Duodenal mucosa (tissue), 2 donors: ENCODE results near the gene CDC42BPA.
A peak's percentile ranks its signal among the peaks of the same experiment; 100 is the strongest.

Experiments
- H3K27ac ChIP-seq: one replicate; pipeline ENCODE4 v1.7.0; 2013; ENCODE audit warnings: low read depth, low read length
- H3K27me3 ChIP-seq, 2 donors: one replicate each; pipeline ENCODE4 v1.7.0; 2013; ENCODE audit warnings: low read length in 2 of 2, control low read depth in 1 of 2; ENCODE audit not compliant: insufficient read depth in 2 of 2, control insufficient read depth in 1 of 2
- H3K36me3 ChIP-seq, 2 donors: one replicate each; pipeline ENCODE4 v1.7.0; 2013; ENCODE audit warnings: low read length in 2 of 2, control low read depth in 1 of 2; ENCODE audit not compliant: insufficient read depth in 2 of 2, control insufficient read depth in 1 of 2
- H3K4me1 ChIP-seq, 2 donors: one replicate each; pipeline ENCODE4 v1.7.0; 2013; ENCODE audit warnings: low read length in 2 of 2, control low read depth in 1 of 2; ENCODE audit not compliant: insufficient read depth in 2 of 2, control insufficient read depth in 1 of 2
- H3K4me3 ChIP-seq, 2 donors: one replicate each; pipeline ENCODE4 v1.7.0; 2013; ENCODE audit warnings: low read length in 2 of 2, low read depth in 1 of 2
- H3K9ac ChIP-seq, 2 donors: one replicate each; pipeline ENCODE4 v1.7.0; 2013; ENCODE audit warnings: low read length in 2 of 2, low read depth in 1 of 2
- H3K9me3 ChIP-seq, 2 donors: one replicate each; pipeline ENCODE4 v1.7.0; 2013; ENCODE audit warnings: low read length in 2 of 2, control low read depth in 1 of 2; ENCODE audit not compliant: control insufficient read depth in 1 of 2

CDC42BPA gene

GRCh38 chr1:227320476-227320875, 2.2 kb upstream of the CDC42BPA start:
- Histone ChIP-seq H3K9ac (peak overlapping the region in 1 of 2 donors; percentile 27), H3K27ac (peak overlapping the region; percentile 33), H3K36me3 (no peaks in the 10 kb centered on the region), H3K4me1 (peaks cover 15 to 28% of the 10 kb centered on the region in 2 donors), H3K27me3 (no peaks in the 10 kb centered on the region), H3K9me3 (no peaks in the 10 kb centered on the region), H3K4me3 (peak overlapping the region in 1 of 2 donors; percentile 33)

GRCh38 chr1:227318853-227319607, 738 bp upstream of the CDC42BPA start:
- peak overlapping the region; percentile 63 to 87 for H3K9ac ChIP-seq
- H3K27me3 ChIP-seq, result no peaks in the 10 kb centered on the region
- no peaks in the 10 kb centered on the region for H3K9me3 ChIP-seq
- peaks cover 14 to 24% of the 10 kb centered on the region in 2 donors for H3K4me1 ChIP-seq
- H3K36me3 ChIP-seq, result no peaks in the 10 kb centered on the region
- H3K27ac ChIP-seq, result peak overlapping the region; percentile 91
- H3K4me3 ChIP-seq, result peak overlapping the region; percentile 61 to 95

GRCh38 chr1:227317523-227318015, 723 bp downstream of the CDC42BPA start:
- Histone ChIP-seq H3K4me3 (peak overlapping the region; percentile 81 to 95), H3K9ac (peak overlapping the region; percentile 88 to 90), H3K4me1 (peaks cover 10 to 24% of the 10 kb centered on the region in 2 donors), H3K27me3 (no peaks in the 10 kb centered on the region), H3K9me3 (no peaks in the 10 kb centered on the region), H3K27ac (peak overlapping the region; percentile 91), H3K36me3 (no peaks in the 10 kb centered on the region)

- H3K4me1 ChIP-seq, result peaks cover 10 to 20% of the 10 kb centered on the region in 2 donors
- no peak overlapping the region for H3K27ac ChIP-seq
- peak overlapping the region; percentile 81 to 95 for H3K4me3 ChIP-seq
- no peaks in the 10 kb centered on the region for H3K27me3 ChIP-seq
- H3K9ac ChIP-seq, result peak overlapping the region; percentile 34 to 90
- H3K9me3 ChIP-seq, result no peaks in the 10 kb centered on the region
- no peaks in the 10 kb centered on the region for H3K36me3 ChIP-seq
Observed at GRCh38 chr1:227317011-227317451, 1.3 kb downstream of the CDC42BPA start.

- H3K27ac ChIP-seq, result peak overlapping the region; percentile 53
- no peaks in the 10 kb centered on the region for H3K27me3 ChIP-seq
- H3K9ac ChIP-seq, result peak overlapping the region; percentile 44 to 90
- H3K4me3 ChIP-seq, result peak overlapping the region; percentile 81 to 95
- no peaks in the 10 kb centered on the region for H3K9me3 ChIP-seq
- no peaks in the 10 kb centered on the region for H3K36me3 ChIP-seq
- peaks cover 10 to 18% of the 10 kb centered on the region in 2 donors for H3K4me1 ChIP-seq
Observed at GRCh38 chr1:227316456-227316855, 1.8 kb downstream of the CDC42BPA start.

DNA sequence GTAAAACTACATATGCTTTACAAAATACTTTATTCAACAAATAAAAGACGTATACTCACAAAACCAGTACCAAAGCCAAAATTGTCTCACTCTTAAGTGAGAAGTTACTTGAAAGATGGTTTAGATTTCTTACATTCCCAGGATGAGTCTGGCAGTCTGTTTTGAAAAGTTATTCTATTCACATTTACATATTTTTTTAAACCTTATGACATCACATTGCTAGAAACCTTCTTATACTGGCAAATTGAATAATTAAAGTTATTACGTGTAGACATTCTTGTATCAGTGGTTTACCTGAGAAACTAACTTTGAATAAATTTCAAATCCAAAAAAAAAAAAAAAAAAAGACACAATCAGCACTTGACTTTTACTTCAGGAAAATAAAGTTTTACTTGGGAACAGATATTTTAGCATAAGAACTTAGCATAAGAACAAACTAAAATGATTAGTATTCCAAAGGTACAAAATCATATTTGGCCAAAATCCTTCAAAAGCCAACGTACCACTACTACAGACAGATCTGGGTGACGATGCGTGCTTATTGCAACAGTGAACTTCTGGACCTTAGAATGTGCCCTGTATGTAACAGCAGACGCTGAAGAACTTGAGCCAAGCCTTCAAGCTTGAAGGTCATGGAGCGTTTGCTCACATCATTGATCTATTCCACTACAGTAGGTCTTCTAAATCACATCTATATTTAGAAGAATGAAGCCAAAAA, 2.5 kb downstream of the CDC42BPA start:
- H3K27ac ChIP-seq, result peak overlapping the region; percentile 53
- no peaks in the 10 kb centered on the region for H3K36me3 ChIP-seq
- H3K9me3 ChIP-seq, result no peaks in the 10 kb centered on the region
- H3K27me3 ChIP-seq, result no peaks in the 10 kb centered on the region
- H3K4me1 ChIP-seq, result peaks cover 10 to 11% of the 10 kb centered on the region in 2 donors
- peak overlapping the region; percentile 44 to 90 for H3K9ac ChIP-seq
- H3K4me3 ChIP-seq, result peak overlapping the region; percentile 81 to 95

DNA sequence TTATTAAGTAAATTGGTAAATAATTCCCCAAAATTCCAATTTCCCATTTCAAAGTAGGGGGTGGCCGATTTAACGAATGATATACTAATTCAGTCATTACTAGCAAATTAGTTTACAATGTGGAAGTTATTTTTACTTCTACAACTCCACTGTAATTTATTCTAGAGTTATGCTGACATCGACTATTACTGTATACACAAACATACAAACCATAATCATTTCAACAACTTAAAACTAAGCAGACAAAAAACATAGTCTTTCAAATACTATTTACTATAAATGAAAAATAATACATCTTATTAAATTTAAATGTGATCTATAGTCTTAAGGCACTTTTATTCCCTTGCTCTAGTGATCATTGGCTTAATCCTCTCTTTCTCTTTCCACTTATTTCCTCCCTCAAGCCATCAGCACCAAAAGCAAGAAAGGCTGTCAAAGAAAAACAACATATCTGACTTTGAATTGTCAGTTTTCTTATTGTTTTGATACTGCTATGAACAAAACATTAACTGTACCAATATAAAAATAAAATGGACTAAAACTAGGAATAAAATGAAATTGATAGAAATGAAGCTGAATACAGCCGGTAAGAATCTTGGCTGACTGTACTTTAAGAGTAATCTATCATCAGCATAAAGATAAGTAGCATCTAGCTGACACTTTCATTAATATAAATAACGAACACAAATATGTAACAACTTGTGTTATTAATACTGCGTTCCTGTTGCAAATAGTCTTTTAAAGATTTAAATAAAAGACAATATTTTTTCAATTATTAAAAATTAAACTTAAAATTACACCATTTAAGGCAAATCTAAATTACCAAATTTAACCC, 4.1 kb downstream of the CDC42BPA start:
- H3K4me1 ChIP-seq, result peaks cover 0 to under 1% of the 10 kb centered on the region in 2 donors
- peak overlapping the region; percentile 81 to 95 for H3K4me3 ChIP-seq
- no peaks in the 10 kb centered on the region for H3K9me3 ChIP-seq
- no peak overlapping the region for H3K27ac ChIP-seq
- H3K9ac ChIP-seq, result no peak overlapping the region
- H3K36me3 ChIP-seq, result no peaks in the 10 kb centered on the region
- no peaks in the 10 kb centered on the region for H3K27me3 ChIP-seq

GRCh38 chr1:227312361-227313025, 5.8 kb downstream of the CDC42BPA start:
- Histone ChIP-seq H3K4me1 (no peaks in the 10 kb centered on the region), H3K27ac (no peak overlapping the region), H3K27me3 (no peaks in the 10 kb centered on the region), H3K36me3 (no peaks in the 10 kb centered on the region), H3K9ac (no peak overlapping the region), H3K9me3 (no peaks in the 10 kb centered on the region), H3K4me3 (no peak overlapping the region)

DNA sequence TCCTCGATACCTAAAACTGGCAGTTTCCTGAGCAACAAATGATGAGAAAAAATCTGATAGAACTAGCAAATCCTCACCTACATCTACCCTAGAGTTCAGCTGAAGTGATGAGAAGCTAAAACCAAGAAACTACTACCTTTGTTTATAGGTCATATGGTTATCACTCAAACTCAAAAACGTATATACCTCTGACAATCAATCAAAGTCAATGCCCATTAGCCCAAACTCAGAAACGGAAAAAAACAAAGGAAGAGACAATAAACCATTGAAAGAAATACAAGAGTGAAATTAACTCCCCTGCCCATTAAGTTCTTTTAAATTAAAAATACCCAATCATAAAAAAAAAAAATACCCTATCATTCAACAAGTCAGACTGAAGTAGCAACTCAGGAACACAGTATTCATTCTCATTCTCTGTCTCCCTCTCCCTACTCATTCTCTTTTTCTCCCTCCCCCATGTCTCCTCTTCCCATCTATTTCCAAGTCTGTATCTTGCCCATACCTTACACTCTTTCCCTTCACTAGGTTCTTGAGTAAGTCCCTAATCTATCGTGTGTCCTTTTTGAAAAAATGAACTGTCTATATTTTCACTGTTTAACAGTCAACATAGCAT, 6.8 kb downstream of the CDC42BPA start:
- Histone ChIP-seq H3K9me3 (no peaks in the 10 kb centered on the region), H3K4me3 (no peak overlapping the region), H3K36me3 (no peaks in the 10 kb centered on the region), H3K9ac (no peak overlapping the region), H3K27ac (no peak overlapping the region), H3K27me3 (no peaks in the 10 kb centered on the region), H3K4me1 (no peaks in the 10 kb centered on the region)
